Measurements from ENCODE around the gene CACNA1C. TPM values are rescaled to one million over a fixed set of nuclear protein-coding genes. Genes with fewer than 3 reads are reported as not detected.

The CACNA1C gene
- total and polyA plus RNA-seq, 2 of the 4 experiments (the other 2 are of a cell fraction) = 1.6 to 2.6 TPM

- H2BK120ac ChIP-seq (ENCODE audit: low read depth, low read length) = no peak overlapping the region
- H3K36me3 ChIP-seq (ENCODE audit: control insufficient read depth, insufficient read depth, low read length) = no peaks in the 10 kb centered on the region
- H3K9me3 ChIP-seq (ENCODE audit: control insufficient read depth, insufficient read depth, low read length) = no peaks in the 10 kb centered on the region
- no peak overlapping the region for H4K8ac ChIP-seq (ENCODE audit: low read depth in 2 of 2, low read length in 2 of 2)
- intact Hi-C loops (cut with micrococcal nuclease) = no loop called here
- TF ChIP-seq MXI1 (IDR thresholded peaks at IDR 0.05; ENCODE audit: borderline replicate concordance, low read depth, low read length) (no peak), RFX5 (IDR thresholded peaks at IDR 0.05; ENCODE audit: low read depth, low read length) (no peak), RCOR1 (IDR thresholded peaks at IDR 0.05; ENCODE audit: insufficient replicate concordance, low read length) (no peak), BHLHE40 (IDR thresholded peaks at IDR 0.05; ENCODE audit: low read depth, low read length) (no peak), MAFK (IDR thresholded peaks at IDR 0.05; ENCODE audit: low read depth, low read length) (no peak), ELK1 (IDR thresholded peaks at IDR 0.05; ENCODE audit: borderline replicate concordance, low read depth, low read length) (no peak)
- H4K5ac ChIP-seq (ENCODE audit: low read depth, low read length) = no peak overlapping the region
- no peak overlapping the region for H3K4ac ChIP-seq (ENCODE audit: low read depth, low read length)
- no peaks in the 10 kb centered on the region for H3K27me3 ChIP-seq (ENCODE audit: control insufficient read depth, insufficient read depth, low read length)
- WGBS, 2 experiments (ENCODE audit: extremely low coverage in 2 of 2, insufficient read length in 1 of 2) = 38% methylated on average over 3 of the region's 10 CpGs; no CpG with 5 or more reads in 1 of the 2 experiments
- H3K9ac ChIP-seq (ENCODE audit: low read depth, low read length) = no peak overlapping the region
- in situ Hi-C loops (cut with MboI; ENCODE audit: low sequenced_read_pairs) = no loop called here
- H2AK9ac ChIP-seq (replicated peaks; ENCODE audit: low read depth, low read length, poor library complexity) = no peak overlapping the region
- H3K79me1 ChIP-seq (ENCODE audit: low read depth in 1 of 2, low read length in 2 of 2) = 0 out of 4 replicates have a peak, but pooled peaks cover 0 to 1% of the 10 kb centered on the region in 2 experiments
- H2BK5ac ChIP-seq (ENCODE audit: low read depth, low read length, poor library complexity, severe bottlenecking) = no peak overlapping the region
- H4K91ac ChIP-seq (ENCODE audit: insufficient read depth, low read depth, low read length) = no peak overlapping the region
- no peak overlapping the region for H2AFZ ChIP-seq (replicated peaks; ENCODE audit: low read length, poor library complexity)
- H3K4me2 ChIP-seq (ENCODE audit: low read depth, low read length) = no peak overlapping the region
- H2AK5ac ChIP-seq (ENCODE audit: low read depth, low read length) = no peak overlapping the region
- ATAC-seq (ENCODE audit: low read depth) (no peak), DNase-seq (no peak)
- no peak overlapping the region for H2BK15ac ChIP-seq (ENCODE audit: low read depth, low read length)
- no peak overlapping the region for H3K18ac ChIP-seq (ENCODE audit: low read depth, low read length)
- H2BK20ac ChIP-seq (ENCODE audit: low read depth, low read length) = no peak overlapping the region
- no peak overlapping the region for H3K27ac ChIP-seq (ENCODE audit: insufficient read depth, low read length)
- H4K20me1 ChIP-seq (ENCODE audit: insufficient read depth, low read length) = no peaks in the 10 kb centered on the region
- H3K4me1 ChIP-seq (ENCODE audit: control insufficient read depth, insufficient read depth, low read length) = peaks cover 8% of the 10 kb centered on the region; the same call in 1 of the 2 replicates
- H3K23ac ChIP-seq (ENCODE audit: low read depth, low read length) = no peak overlapping the region
- no peak overlapping the region for H3K56ac ChIP-seq (ENCODE audit: extremely low read depth, insufficient read depth, low read length)
- ChIA-PET CTCF (no interaction called here), POLR2A (ENCODE audit: unreplicated experiment) (no interaction called here)
- no peak overlapping the region for H3K4me3 ChIP-seq (ENCODE audit: insufficient read depth, low read depth, low read length)
- dilution Hi-C loops (cut with HindIII; ENCODE audit: low sequenced_read_pairs, unreplicated experiment) = no loop called here
- BruUV-seq (replicated peaks) = no TSS peak
- H3K9me1 ChIP-seq (ENCODE audit: insufficient read depth, low read length) = peaks cover 6% of the 10 kb centered on the region; the same call in 1 of the 2 replicates
- H3K14ac ChIP-seq (replicated peaks; ENCODE audit: low read depth, low read length) = no peak overlapping the region
Measured at GRCh38 chr12:2383325-2384028, 330.7 kb downstream of the CACNA1C start.

All from IMR-90 (cell line).